Activated CD4-positive, alpha-beta T cell treated with anti-CD3 and anti-CD28 coated beads, Interleukin-2, Interleukin-4, amounts not matched to agents 100 ng/mL and 50 ng/mL, durations not matched to agents 16 hours and 8 hours (primary cell): ENCODE data around the gene ZBTB7A.

Experiments
- DNase-seq: peaks from one replicate; pipeline ENCODE4 v3.0.0-alpha.2; 2020; ENCODE audit warnings: low spot score

Gene ZBTB7A

DNA sequence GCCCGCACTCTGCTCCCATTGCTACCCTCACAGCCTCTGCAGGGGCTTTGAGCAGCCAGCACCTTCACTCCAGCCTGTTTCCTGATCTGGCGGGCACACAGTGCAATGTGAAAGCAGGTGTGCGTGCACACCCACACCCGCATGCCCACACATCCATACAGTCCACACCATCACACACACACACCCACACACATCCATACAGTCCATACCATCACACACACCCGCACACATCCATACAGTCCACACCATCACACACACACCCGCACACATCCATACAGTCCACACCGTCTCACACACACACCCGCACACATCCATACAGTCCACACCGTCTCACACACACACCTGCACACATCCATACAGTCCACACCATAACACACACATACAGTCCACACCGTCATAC lies 31.1 kb downstream of the ZBTB7A start:
- DNase-seq, result no peak

GRCh38 chr19:4035018-4035566 lies 31.6 kb downstream of the ZBTB7A start:
- no peak for DNase-seq

DNA sequence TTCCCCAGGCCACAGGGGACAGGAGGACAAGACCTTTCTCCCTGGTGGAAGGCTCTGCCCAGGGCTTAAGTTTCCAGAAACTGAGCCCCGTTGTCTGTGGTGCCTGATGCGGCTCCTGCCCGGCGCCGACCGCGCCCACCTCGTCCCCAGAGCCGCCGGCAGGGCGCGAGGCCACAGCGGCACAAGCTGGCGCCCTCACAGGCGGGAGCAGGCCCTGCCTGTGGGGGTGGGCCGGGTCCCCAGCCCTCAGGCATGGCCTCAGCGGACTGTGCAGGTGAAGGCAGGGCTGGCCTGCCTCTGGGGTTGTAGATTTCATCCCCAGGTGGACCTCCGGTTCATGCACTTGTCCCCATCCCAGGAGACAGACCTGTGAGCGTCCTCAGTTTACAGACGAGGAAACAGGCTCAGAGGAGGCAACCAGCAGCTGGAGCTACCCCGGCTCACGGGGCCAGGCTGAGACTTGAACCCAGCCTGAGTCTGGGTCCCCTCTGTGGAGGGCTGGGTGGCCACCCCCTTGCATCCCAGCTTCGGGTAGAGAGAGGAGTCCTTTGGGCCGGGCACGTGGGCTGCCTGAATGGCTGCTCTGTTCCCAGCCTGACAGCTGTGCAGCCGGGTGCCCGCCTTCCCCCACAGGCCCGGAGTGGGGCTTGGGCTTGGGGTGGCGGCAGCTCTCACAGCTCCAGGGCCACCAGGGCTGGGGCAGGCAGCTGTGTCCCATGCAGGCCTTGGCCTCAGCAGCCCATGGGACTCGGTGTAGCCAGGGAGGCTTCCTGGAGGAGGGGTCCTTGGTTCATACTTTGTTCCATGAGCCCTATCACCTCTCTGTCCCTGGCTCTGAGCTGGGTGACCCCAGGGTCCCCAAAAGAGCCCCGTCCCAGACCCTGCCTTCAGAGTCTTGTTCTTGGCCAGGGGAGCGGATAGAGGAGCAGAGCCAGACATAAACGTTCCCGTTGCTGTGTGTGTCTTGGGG lies 32.4 kb downstream of the ZBTB7A start:
- DNase-seq, result no peak

DNA sequence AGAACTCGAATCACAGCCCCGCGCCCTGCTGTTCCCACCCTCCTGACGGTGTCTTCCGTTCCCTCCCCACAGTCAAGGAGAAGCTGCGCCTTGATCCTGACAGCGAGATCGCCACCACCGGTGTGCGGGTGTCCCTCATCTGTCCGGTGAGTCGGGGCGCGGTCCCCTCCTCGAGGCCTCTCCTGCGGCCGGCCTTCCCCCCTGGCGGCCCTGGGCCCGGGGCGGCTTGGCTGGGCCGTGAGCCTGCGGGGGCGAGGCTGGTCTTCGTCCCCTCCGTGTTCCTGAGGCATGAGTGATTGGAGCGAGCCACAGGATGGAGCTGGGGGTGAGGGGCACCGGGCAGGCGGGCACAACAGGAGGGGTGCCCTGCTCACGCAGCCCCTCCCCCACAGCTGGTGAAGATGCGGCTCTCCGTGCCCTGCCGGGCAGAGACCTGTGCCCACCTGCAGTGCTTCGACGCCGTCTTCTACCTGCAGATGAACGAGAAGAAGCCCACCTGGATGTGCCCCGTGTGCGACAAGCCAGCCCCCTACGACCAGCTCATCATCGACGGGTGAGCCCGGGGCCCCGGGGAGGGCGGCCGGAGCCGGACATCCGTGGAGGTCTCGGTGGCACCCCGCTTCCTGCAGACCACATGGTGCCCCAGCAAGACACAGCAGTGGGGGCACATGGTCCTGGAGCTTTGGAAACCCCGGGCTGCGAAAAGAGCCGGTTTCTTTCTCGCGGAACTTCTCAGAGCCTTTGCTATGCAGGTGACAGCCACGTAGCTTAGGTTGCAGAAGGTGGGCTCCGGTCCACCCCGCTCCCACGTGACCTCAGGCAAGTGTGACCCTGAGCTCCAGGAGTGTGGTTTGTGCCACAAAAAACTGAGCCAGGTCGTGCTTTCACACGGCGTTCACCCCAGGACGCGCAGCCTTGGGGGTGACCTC lies 33.4 kb downstream of the ZBTB7A start:
- no peak for DNase-seq

GRCh38 chr19:4032436-4032835 lies 34.3 kb downstream of the ZBTB7A start:
- DNase-seq, result no peak

GRCh38 chr19:4031420-4031819 lies 35.3 kb downstream of the ZBTB7A start:
- no peak for DNase-seq

DNA sequence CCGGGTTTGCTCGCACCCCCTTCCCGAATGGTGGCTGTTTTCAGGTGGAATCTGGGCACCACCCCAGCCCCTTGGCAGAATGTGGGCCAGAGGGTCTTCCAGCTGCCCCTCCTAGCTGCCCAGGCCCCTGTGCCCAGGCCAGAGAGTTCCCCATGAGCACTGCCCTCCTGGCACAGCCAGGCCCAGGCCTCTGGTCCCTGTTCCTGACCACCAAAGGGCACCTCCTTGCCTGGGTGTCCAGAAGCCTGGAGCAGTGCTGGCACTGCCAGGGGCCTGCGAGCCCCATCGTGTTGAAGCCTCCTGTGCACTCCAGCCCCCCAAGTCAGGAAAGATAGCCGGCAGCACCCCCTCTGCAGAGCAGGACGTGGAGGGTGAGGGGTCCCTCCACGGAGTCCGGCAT lies 35.7 kb downstream of the ZBTB7A start:
- no peak for DNase-seq

GRCh38 chr19:4030552-4030951 lies 36.1 kb downstream of the ZBTB7A start:
- DNase-seq, result no peak

DNA sequence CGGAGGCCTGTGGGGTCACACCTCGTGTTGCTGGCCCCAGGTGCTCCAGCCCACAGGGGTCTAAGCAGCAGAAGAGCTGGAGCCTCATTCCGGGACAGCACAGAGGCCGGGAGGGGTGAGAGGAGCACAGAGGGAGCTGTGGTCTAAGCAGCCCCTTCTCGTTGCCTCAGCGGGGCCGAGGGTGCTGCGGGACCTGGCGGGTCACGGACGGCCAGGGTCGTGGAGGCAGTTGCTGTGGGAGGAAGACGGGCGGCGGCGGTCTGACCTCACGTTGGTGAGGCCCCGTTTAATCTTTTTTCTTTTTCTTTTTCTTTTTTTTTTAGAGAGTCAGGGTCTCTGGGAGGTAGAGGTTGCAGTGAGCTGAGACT lies 37.5 kb downstream of the ZBTB7A start:
- no peak for DNase-seq

- DNase-seq, result no peak
Measured at GRCh38 chr19:4028334-4029246, 38.1 kb downstream of the ZBTB7A start.

DNA sequence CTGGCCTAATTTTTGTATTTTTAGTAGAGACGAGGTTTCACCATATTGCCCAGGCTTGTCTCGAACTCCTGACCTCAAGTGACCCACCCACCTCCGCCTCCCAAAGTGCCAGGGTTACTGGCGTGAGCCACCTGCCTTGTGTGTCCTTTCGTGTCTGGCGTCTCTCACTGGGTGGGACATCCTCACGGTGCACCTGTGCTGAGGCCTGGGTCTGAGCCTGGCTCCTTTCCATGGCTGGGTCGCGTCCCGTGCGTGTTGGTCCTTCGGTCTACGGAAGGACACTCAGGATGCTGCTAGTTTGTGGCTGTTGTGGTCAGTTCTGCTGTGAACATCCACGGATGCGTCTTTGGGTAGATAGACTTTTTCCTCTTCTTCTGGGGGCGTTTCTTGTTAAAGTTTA lies 39.6 kb downstream of the ZBTB7A start:
- no peak for DNase-seq

GRCh38 chr19:4025317-4025716 lies 41.4 kb downstream of the ZBTB7A start:
- no peak for DNase-seq

DNA sequence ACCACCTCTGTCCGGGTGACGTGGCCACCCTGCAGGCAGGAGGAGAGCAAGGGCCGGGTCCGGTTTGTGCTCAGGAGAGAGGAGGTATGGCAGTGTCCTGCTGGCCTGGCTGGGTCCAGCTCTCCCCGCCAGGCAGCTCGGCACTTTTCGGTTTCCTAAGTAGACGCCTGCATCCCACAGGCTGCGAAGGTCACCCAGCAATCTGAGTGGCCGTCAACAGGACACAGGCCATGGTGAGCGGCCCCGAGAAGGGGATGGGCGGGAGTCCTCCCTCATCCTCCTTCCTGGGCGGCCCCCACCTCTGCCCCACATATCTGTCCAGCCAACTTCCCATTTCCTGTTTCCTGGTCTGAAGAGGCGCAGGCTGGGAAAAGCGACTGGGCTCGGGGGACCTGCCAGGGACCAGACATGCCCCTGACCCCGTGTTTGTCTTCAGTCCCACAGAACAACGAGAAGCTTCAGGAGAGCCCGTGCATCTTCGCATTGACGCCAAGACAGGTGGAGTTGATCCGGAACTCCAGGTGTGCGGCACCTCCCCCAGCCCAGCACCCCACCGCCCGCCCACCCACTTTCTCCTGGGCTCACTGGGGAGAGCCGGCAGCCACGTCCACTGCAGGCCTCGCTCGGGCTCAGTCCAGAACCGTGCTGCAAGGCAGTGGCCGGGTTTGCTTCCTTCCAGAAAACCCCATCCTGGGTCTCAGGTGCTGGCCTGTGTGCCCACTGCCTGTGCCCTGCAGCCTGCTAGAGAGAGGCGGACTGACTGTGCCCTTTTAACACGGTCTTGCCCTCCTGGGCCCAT lies 42.9 kb downstream of the ZBTB7A start:
- no peak for DNase-seq

GRCh38 chr19:4019578-4019977 lies 47.1 kb downstream of the ZBTB7A start:
- DNase-seq, result no peak

- DNase-seq, result no peak
Measured at GRCh38 chr19:4018775-4019504, 47.8 kb downstream of the ZBTB7A start.

DNA sequence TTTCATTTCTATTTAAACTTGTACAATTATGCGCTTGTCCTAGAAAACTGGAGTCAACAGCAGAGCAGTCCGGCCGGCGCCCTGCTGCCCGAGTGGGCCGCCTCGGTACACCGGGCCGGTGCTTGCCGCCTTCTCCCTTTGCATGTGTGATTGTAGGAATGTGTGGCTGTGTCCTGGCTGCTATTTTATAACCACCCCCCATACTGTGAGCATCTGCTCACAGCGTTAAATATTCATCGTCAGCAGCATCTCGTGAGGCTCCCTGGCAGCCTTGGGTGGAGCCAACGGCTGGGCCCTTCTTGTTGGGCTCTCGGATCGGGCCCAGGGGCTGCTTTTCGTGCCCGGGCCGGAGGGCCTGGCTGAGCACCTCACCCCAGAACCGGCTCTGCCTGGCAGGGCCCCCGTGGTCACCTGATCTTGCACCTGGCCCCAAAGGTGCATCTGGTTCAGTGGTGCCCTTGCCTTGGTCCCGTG lies 48.5 kb downstream of the ZBTB7A start:
- DNase-seq, result no peak

DNA sequence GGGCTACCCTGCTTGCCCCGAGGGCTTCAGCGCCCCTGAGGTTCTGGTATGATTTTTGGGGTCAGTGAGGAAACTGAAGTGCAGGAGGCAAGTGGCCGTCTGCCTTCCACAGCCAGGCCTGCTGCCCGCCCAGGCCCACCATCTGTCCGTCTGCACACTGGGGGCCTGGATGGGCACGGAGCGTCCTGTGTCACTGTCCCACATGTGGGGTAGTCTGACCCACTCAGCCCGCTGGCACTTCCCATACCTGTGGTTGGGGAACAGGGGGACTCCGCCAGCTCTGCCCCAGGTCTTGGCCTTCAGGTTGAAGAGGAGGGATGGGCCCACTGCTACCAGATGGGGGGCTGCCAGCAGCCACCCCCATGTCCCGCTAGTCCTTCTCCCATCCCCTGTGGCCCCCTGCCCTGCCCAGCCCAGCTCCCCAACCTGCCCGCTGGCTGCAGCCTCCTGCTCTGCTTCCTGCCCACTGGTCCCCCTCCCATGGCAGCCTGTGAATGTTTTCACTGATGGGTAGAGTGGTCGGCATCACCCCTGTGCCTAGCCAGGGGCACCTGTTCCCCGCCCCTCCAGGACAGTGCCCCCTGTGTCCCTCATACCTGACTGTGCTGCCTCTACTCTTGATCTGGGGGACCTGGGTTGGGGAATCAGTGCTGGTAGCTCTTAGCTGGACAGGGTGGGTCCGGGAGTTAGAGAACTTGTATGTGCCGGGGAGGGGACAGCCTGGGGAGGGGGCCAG lies 49.6 kb downstream of the ZBTB7A start:
- no peak for DNase-seq

- DNase-seq, result no peak
Measured at GRCh38 chr19:4016486-4016885, 50.2 kb downstream of the ZBTB7A start.
